Gastroesophageal sphincter (tissue), 3 donors: ENCODE measurements around the gene LDLRAD1.
"Not testable (repeated sequence)": the region's sequence is repeated elsewhere in the genome, so short reads cannot be mapped to it uniquely, and the experiment has no call there.

Source experiments
- CTCF ChIP-seq, 4 experiments: fragments of 200-600 bp in 2 of 4; fragments of 450-650 bp in 2 of 4; sonication (generic) in 1 of 4; IDR thresholded peaks; one replicate each; pipeline ENCODE4 v1.5.1; 2017 to 2019; ENCODE audit warnings: antibody characterized with exemption in 4 of 4, mild to moderate bottlenecking in 2 of 4, moderate library complexity in 2 of 4
- POLR2A ChIP-seq, 2 donors: fragments of 450-650 bp; IDR thresholded peaks; one replicate each; pipeline ENCODE4 v1.6.1; 2017; ENCODE audit warnings: antibody characterized with exemption in 2 of 2, mild to moderate bottlenecking in 2 of 2, moderate library complexity in 1 of 2
- POLR2AphosphoS5 ChIP-seq: sonication (generic); formaldehyde crosslinking; IDR thresholded peaks from one replicate; pipeline ENCODE4 v1.6.1; 2017; ENCODE audit warnings: antibody characterized with exemption

- TF ChIP-seq CTCF (IDR thresholded peaks at IDR 0.05); POLR2A (IDR thresholded peaks at IDR 0.05); POLR2AphosphoS5: not testable (repeated sequence)
These were observed 6.8 kb upstream of the LDLRAD1 start for GRCh38 chr1:54024811-54025210.
